CD14-positive monocyte (primary cell): ENCODE measurements around the gene CD2BP2. TPM values are rescaled to one million over a fixed set of nuclear protein-coding genes. Genes with fewer than 3 reads are reported as not detected.
A peak's percentile ranks its signal among the peaks of the same experiment; 100 is the strongest.

Source experiments
- DNase-seq, 3 donors: peaks; one replicate each; pipeline ENCODE4 v3.0.0-alpha.2; 2011 to 2022
- H2AFZ ChIP-seq: 2 replicates; pipeline ENCODE4 v1.6.0; 2012; ENCODE audit warnings: mild to moderate bottlenecking, low read depth, low read length, inconsistent platforms; ENCODE audit not compliant: insufficient read depth, poor library complexity, severe bottlenecking
- H3K27ac ChIP-seq, 2 donors: 1 replicate in 1 of 2; 2 replicates in 1 of 2; pipeline ENCODE4 v1.5.1; 2012 to 2013; ENCODE audit warnings: low read length in 2 of 2, control low read depth in 1 of 2, inconsistent platforms in 1 of 2, low read depth in 1 of 2, mild to moderate bottlenecking in 1 of 2
- H3K27me3 ChIP-seq, 2 donors: one replicate each; pipeline versions ENCODE4 v1.6.0 to v1.6.1; 2011 to 2013; ENCODE audit warnings: low read length in 2 of 2; ENCODE audit not compliant: control insufficient read depth in 2 of 2, insufficient read depth in 2 of 2
- H3K36me3 ChIP-seq, 2 donors: replicated peaks in 1 of 2; 1 replicate in 1 of 2; 2 replicates in 1 of 2; pipeline versions ENCODE4 v1.5.1 to v1.6.1; 2012 to 2013; ENCODE audit warnings: low read length in 2 of 2, control low read depth in 1 of 2, inconsistent platforms in 1 of 2, mild to moderate bottlenecking in 1 of 2; ENCODE audit not compliant: insufficient read depth in 2 of 2, control insufficient read depth in 1 of 2
- H3K4me1 ChIP-seq, 2 donors: 1 replicate in 1 of 2; 2 replicates in 1 of 2; pipeline versions ENCODE4 v1.5.1 to v1.6.1; 2012 to 2013; ENCODE audit warnings: low read length in 2 of 2, control low read depth in 1 of 2, inconsistent platforms in 1 of 2, mild to moderate bottlenecking in 1 of 2, moderate library complexity in 1 of 2; ENCODE audit not compliant: insufficient read depth in 2 of 2, control insufficient read depth in 1 of 2
- H3K4me2 ChIP-seq: replicated peaks from 2 replicates; pipeline ENCODE3; 2012; ENCODE audit warnings: low read length, moderate library complexity, mild to moderate bottlenecking; ENCODE audit not compliant: poor library complexity, severe bottlenecking; ENCODE audit errors: extremely low read depth
- H3K4me3 ChIP-seq, 3 experiments: fragments of 200-600 bp in 1 of 3; sonication (generic) in 1 of 3; replicated peaks in 1 of 3; 1 replicate in 2 of 3; 2 replicates in 1 of 3; pipeline ENCODE4 v1.5.1; 2011 to 2013; ENCODE audit warnings: low read length in 3 of 3, mild to moderate bottlenecking in 3 of 3, control low read depth in 2 of 3, low read depth in 2 of 3, inconsistent platforms in 1 of 3, moderate library complexity in 1 of 3
- H3K79me2 ChIP-seq: 2 replicates; pipeline ENCODE4 v1.6.0; 2012; ENCODE audit warnings: mild to moderate bottlenecking, control low read depth, inconsistent platforms, low read length, moderate library complexity; ENCODE audit not compliant: insufficient read depth
- H3K9ac ChIP-seq: 2 replicates; pipeline ENCODE4 v1.6.0; 2017; ENCODE audit warnings: low read length, mild to moderate bottlenecking; ENCODE audit not compliant: insufficient read depth, poor library complexity, severe bottlenecking
- H3K9me3 ChIP-seq, 2 donors: replicated peaks in 1 of 2; 1 replicate in 1 of 2; 2 replicates in 1 of 2; pipeline versions ENCODE4 v1.5.1 to v1.6.1; 2012 to 2013; ENCODE audit warnings: low read length in 2 of 2, control low read depth in 1 of 2; ENCODE audit not compliant: control insufficient read depth in 1 of 2, insufficient read depth in 1 of 2
- H4K20me1 ChIP-seq: 2 replicates; pipeline ENCODE4 v1.6.0; 2012; ENCODE audit warnings: mild to moderate bottlenecking, low read length, control low read depth, moderate library complexity; ENCODE audit not compliant: insufficient read depth
- H3K27ac Mint-ChIP-seq, 7 donors: one replicate each; pipeline ENCODE4 v1.8.0; 2020; ENCODE audit warnings: mild to moderate bottlenecking in 7 of 7, mixed read lengths in 7 of 7, moderate library complexity in 6 of 7, inconsistent platforms in 2 of 7
- H3K27me3 Mint-ChIP-seq, 3 donors: one replicate each; pipeline ENCODE4 v1.8.0; 2021 to 2022; ENCODE audit warnings: low read depth in 3 of 3, mild to moderate bottlenecking in 3 of 3, mixed read lengths in 3 of 3, moderate library complexity in 3 of 3, inconsistent platforms in 1 of 3
- H3K36me3 Mint-ChIP-seq, 2 donors: one replicate each; pipeline ENCODE4 v1.8.0; 2020; ENCODE audit warnings: mixed read lengths in 2 of 2, inconsistent platforms in 1 of 2, mild to moderate bottlenecking in 1 of 2
- H3K4me1 Mint-ChIP-seq: one replicate; pipeline ENCODE4 v1.8.0; 2020; ENCODE audit warnings: mild to moderate bottlenecking, mixed read lengths
- H3K4me3 Mint-ChIP-seq, 2 donors: one replicate each; pipeline ENCODE4 v1.8.0; 2020; ENCODE audit warnings: mild to moderate bottlenecking in 2 of 2, mixed read lengths in 2 of 2, moderate library complexity in 1 of 2
- H3K9me3 Mint-ChIP-seq, 7 donors: one replicate each; pipeline ENCODE4 v1.8.0; 2020 to 2022; ENCODE audit warnings: mixed read lengths in 7 of 7, mild to moderate bottlenecking in 6 of 7, moderate library complexity in 6 of 7, inconsistent platforms in 2 of 7
- CTCF ChIP-seq: fragments of 200-600 bp; IDR thresholded peaks from one replicate; pipeline ENCODE4 v1.8.0; 2022; ENCODE audit warnings: antibody characterized with exemption, mild to moderate bottlenecking
- WGBS: methylation state at CpG from one replicate; pipeline ENCODE4 v1.1.5; 2013; ENCODE audit warnings: missing lambda C conversion rate; ENCODE audit not compliant: insufficient coverage; 5-methylcytosine and 5-hydroxymethylcytosine counted together
- intact Hi-C, 2 donors: fragments of 100-400 bp; cut with micrococcal nuclease; formaldehyde crosslinking; loops; one replicate each; pipeline versions ENCODE4 v1.15.0 to v1.15.1; 2023
- polyA plus RNA-seq, 3 donors: library from polyadenylated mRNA; depleted of rRNA in 1 of 3; unstranded in 2 of 3; stranded (reverse) in 1 of 3; fragments of 300-500 nt in 2 of 3; fragments of >200 nt in 1 of 3; fragmentation: Illumina TruSeq in 2 of 3; gene quantifications; 1 replicate in 2 of 3; 2 replicates in 1 of 3; pipeline ENCODE4 v1.2.3, GENCODE V29; 2012 to 2021

The CD2BP2 gene
- polyA plus RNA-seq, 3 donors: 23.9 to 31.8 (median 31.0) TPM

GRCh38 chr16:30394592-30395154, 39.6 kb upstream of the CD2BP2 start:
- intact Hi-C loops: loop anchor here in 1 of 2 donors (2.0 kb wide), 1 partner anchor 14 kb away; no protein-coding TSS in a partner anchor
- Histone ChIP-seq H3K36me3 (no peaks in the 10 kb centered on the region), H3K9me3 (no peaks in the 10 kb centered on the region), H3K4me1 (peaks cover 8 to 16% of the 10 kb centered on the region in 2 donors), H3K27me3 (no peaks in the 10 kb centered on the region), H3K79me2 (no peaks in the 10 kb centered on the region), H3K27ac (no peak overlapping the region), H4K20me1 (no peaks in the 10 kb centered on the region), H3K9ac (peak overlapping the region; percentile 62), H3K4me2 (peak overlapping the region; percentile 79), H3K4me3 (peak overlapping the region; percentile 27 to 80 (median 46)), H2AFZ (peak overlapping the region; percentile 90)
- no peak for TF ChIP-seq CTCF
- no peaks in the 10 kb centered on the region for H3K9me3 Mint-ChIP-seq
- H3K27me3 Mint-ChIP-seq: peaks cover 8 to 27% (median 11%) of the 10 kb centered on the region in 3 donors
- no peak for DNase-seq
- H3K4me3 Mint-ChIP-seq: peak overlapping the region; percentile 84 to 91
- H3K27ac Mint-ChIP-seq: peak overlapping the region in 3 of 7 donors; percentile 18 to 68 (median 20)
- WGBS: 31% methylated on average over 25 of the region's 31 CpGs
- peaks cover 5 to 13% of the 10 kb centered on the region in 2 donors for H3K36me3 Mint-ChIP-seq
- peaks cover 23% of the 10 kb centered on the region for H3K4me1 Mint-ChIP-seq

GRCh38 chr16:30383521-30383920, 28.4 kb upstream of the CD2BP2 start:
- intact Hi-C loops: no loop called here
- H3K4me1 Mint-ChIP-seq: peaks cover 19% of the 10 kb centered on the region
- no peak overlapping the region for H3K9ac ChIP-seq
- H4K20me1 ChIP-seq: no peaks in the 10 kb centered on the region
- 77% methylated on average over 2 of the region's 2 CpGs for WGBS
- no peak for DNase-seq
- H3K36me3 ChIP-seq: no peaks in the 10 kb centered on the region
- no peaks in the 10 kb centered on the region for H3K9me3 ChIP-seq
- no peak overlapping the region for H3K27ac Mint-ChIP-seq
- no peak overlapping the region for H3K4me2 ChIP-seq
- H2AFZ ChIP-seq: no peak overlapping the region
- no peaks in the 10 kb centered on the region for H3K9me3 Mint-ChIP-seq
- H3K27me3 ChIP-seq: peaks cover 0 to 3% of the 10 kb centered on the region in 2 donors
- no peaks in the 10 kb centered on the region for H3K36me3 Mint-ChIP-seq
- H3K4me3 ChIP-seq: no peak overlapping the region
- peaks cover 15 to 23% of the 10 kb centered on the region in 2 donors for H3K4me1 ChIP-seq
- no peak overlapping the region for H3K27ac ChIP-seq
- peaks cover 10 to 15% (median 13%) of the 10 kb centered on the region in 3 donors for H3K27me3 Mint-ChIP-seq
- TF ChIP-seq CTCF: no peak
- H3K4me3 Mint-ChIP-seq: peak overlapping the region; percentile 28 to 42
- H3K79me2 ChIP-seq: peaks cover 7% of the 10 kb centered on the region
